ENCODE results near the gene SORCS2. TPM values are rescaled to one million over a fixed set of nuclear protein-coding genes. Genes with fewer than 3 reads are reported as not detected.

SORCS2 gene
- polyA plus RNA-seq, 1 donor from 2014 or later: 1.0 TPM

DNA sequence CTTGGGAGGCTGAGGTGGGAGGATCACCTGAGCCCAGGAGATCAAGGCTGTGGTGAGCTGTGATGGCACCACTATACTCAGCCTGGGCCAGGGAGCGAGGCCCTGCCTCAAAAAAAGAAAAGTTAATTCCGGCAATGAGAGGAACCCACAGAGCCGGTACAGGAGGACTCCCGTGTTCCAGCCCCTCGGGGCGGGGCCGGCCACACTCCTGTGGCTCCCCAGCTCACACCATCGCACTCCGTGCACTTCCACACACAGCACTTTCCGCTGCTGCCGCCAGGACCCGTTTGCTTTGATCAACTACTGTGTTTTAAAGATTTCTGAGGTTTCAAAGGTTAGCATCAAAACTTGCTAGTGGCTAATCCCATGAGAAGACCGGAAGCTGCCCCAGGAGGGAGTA, 575.6 kb downstream of the SORCS2 start:
- Histone ChIP-seq H3K9ac (ENCODE audit: low read length) (no peak overlapping the region), H3K9me3 (ENCODE audit: low read length) (no peaks in the 10 kb centered on the region), H3K9me2 (ENCODE audit: insufficient read depth, low read length) (no peaks in the 10 kb centered on the region), H3F3A (ENCODE audit: insufficient read depth, low read length, poor library complexity, severe bottlenecking) (no peaks in the 10 kb centered on the region), H3K4me2 (ENCODE audit: low read length) (no peak overlapping the region), H3K27ac (ENCODE audit: low read length) (no peak overlapping the region), H3K27me3 (ENCODE audit: insufficient read depth, low read depth, low read length) (no peaks in the 10 kb centered on the region), H2AFZ (ENCODE audit: low read depth, low read length) (no peak overlapping the region), H3K4me3 (ENCODE audit: low read length) (no peak overlapping the region), H4K20me1 (ENCODE audit: insufficient read depth) (peaks cover 7% of the 10 kb centered on the region), H3K36me3 (ENCODE audit: insufficient read depth, low read length) (no peaks in the 10 kb centered on the region), H3K79me2 (replicated peaks; ENCODE audit: insufficient read depth, low read length) (no peaks in the 10 kb centered on the region)
- TF ChIP-seq EZH2 (IDR thresholded peaks at IDR 0.05; ENCODE audit: borderline replicate concordance, insufficient read depth, low read length, poor library complexity, severe bottlenecking): no peak
- no peak for TF ChIP-seq EP300 (conservative IDR thresholded peaks at IDR 0.05; ENCODE audit: poor library complexity, severe bottlenecking)
- no peak for TF ChIP-seq RAD21 (conservative IDR thresholded peaks at IDR 0.05)
- TF ChIP-seq, protein P1, sequence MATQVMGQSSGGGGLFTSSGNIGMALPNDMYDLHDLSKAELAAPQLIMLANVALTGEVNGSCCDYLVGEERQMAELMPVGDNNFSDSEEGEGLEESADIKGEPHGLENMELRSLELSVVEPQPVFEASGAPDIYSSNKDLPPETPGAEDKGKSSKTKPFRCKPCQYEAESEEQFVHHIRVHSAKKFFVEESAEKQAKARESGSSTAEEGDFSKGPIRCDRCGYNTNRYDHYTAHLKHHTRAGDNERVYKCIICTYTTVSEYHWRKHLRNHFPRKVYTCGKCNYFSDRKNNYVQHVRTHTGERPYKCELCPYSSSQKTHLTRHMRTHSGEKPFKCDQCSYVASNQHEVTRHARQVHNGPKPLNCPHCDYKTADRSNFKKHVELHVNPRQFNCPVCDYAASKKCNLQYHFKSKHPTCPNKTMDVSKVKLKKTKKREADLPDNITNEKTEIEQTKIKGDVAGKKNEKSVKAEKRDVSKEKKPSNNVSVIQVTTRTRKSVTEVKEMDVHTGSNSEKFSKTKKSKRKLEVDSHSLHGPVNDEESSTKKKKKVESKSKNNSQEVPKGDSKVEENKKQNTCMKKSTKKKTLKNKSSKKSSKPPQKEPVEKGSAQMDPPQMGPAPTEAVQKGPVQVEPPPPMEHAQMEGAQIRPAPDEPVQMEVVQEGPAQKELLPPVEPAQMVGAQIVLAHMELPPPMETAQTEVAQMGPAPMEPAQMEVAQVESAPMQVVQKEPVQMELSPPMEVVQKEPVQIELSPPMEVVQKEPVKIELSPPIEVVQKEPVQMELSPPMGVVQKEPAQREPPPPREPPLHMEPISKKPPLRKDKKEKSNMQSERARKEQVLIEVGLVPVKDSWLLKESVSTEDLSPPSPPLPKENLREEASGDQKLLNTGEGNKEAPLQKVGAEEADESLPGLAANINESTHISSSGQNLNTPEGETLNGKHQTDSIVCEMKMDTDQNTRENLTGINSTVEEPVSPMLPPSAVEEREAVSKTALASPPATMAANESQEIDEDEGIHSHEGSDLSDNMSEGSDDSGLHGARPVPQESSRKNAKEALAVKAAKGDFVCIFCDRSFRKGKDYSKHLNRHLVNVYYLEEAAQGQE (IDR thresholded peaks at IDR 0.05; ENCODE audit: borderline replicate concordance): no peak
- TF ChIP-seq SMC3 (conservative IDR thresholded peaks at IDR 0.05; ENCODE audit: poor library complexity): no peak
- TF ChIP-seq TAF1 (IDR thresholded peaks at IDR 0.05; ENCODE audit: low read depth): no peak
- TF ChIP-seq, protein P2, sequence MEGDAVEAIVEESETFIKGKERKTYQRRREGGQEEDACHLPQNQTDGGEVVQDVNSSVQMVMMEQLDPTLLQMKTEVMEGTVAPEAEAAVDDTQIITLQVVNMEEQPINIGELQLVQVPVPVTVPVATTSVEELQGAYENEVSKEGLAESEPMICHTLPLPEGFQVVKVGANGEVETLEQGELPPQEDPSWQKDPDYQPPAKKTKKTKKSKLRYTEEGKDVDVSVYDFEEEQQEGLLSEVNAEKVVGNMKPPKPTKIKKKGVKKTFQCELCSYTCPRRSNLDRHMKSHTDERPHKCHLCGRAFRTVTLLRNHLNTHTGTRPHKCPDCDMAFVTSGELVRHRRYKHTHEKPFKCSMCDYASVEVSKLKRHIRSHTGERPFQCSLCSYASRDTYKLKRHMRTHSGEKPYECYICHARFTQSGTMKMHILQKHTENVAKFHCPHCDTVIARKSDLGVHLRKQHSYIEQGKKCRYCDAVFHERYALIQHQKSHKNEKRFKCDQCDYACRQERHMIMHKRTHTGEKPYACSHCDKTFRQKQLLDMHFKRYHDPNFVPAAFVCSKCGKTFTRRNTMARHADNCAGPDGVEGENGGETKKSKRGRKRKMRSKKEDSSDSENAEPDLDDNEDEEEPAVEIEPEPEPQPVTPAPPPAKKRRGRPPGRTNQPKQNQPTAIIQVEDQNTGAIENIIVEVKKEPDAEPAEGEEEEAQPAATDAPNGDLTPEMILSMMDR (IDR thresholded peaks at IDR 0.05; ENCODE audit: poor library complexity, severe bottlenecking): no peak
- TF ChIP-seq POLR2AphosphoS5 (IDR thresholded peaks at IDR 0.05): no peak
- TF ChIP-seq MXI1 (conservative IDR thresholded peaks at IDR 0.05; ENCODE audit: poor library complexity, severe bottlenecking): no peak

DNA sequence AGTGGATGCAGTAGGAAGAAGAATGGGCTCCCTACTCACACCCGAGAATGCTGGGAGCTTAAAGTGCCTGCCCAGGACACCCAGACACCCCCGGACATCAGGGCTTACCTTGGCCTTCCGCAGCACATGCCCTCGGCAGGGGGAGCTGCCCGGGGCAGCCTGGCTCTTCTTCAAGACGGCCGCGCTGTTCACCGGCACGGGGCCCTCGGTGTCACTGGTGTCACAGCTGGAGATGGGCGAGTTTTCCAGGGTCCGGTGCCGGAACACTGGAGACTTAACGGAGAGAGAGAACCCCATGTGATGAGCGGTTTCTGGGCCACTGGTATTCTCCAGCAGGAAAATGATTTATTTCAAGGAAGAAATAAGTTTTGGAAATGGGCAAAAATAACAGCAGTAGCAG, 576.4 kb downstream of the SORCS2 start:
- Histone ChIP-seq H3K36me3 (ENCODE audit: insufficient read depth, low read length) (no peaks in the 10 kb centered on the region), H3K27ac (ENCODE audit: low read length) (no peak overlapping the region), H3K9me2 (ENCODE audit: insufficient read depth, low read length) (no peaks in the 10 kb centered on the region), H4K20me1 (ENCODE audit: insufficient read depth) (no peaks in the 10 kb centered on the region), H3F3A (ENCODE audit: insufficient read depth, low read length, poor library complexity, severe bottlenecking) (no peaks in the 10 kb centered on the region), H3K27me3 (ENCODE audit: insufficient read depth, low read depth, low read length) (no peaks in the 10 kb centered on the region), H3K79me2 (replicated peaks; ENCODE audit: insufficient read depth, low read length) (no peaks in the 10 kb centered on the region), H3K9me3 (ENCODE audit: low read length) (no peaks in the 10 kb centered on the region), H3K4me2 (ENCODE audit: low read length) (no peak overlapping the region), H2AFZ (ENCODE audit: low read depth, low read length) (no peak overlapping the region), H3K9ac (ENCODE audit: low read length) (no peak overlapping the region), H3K4me3 (ENCODE audit: low read length) (no peak overlapping the region)
- TF ChIP-seq EZH2 (IDR thresholded peaks at IDR 0.05; ENCODE audit: borderline replicate concordance, insufficient read depth, low read length, poor library complexity, severe bottlenecking) (no peak), EP300 (conservative IDR thresholded peaks at IDR 0.05; ENCODE audit: poor library complexity, severe bottlenecking) (no peak), RAD21 (conservative IDR thresholded peaks at IDR 0.05) (no peak), SMC3 (conservative IDR thresholded peaks at IDR 0.05; ENCODE audit: poor library complexity) (no peak), POLR2AphosphoS5 (IDR thresholded peaks at IDR 0.05) (no peak), TAF1 (IDR thresholded peaks at IDR 0.05; ENCODE audit: low read depth) (no peak), MXI1 (conservative IDR thresholded peaks at IDR 0.05; ENCODE audit: poor library complexity, severe bottlenecking) (no peak)
- TF ChIP-seq, protein P1 (IDR thresholded peaks at IDR 0.05; ENCODE audit: borderline replicate concordance): no peak
- TF ChIP-seq, protein P2 (IDR thresholded peaks at IDR 0.05; ENCODE audit: poor library complexity, severe bottlenecking): no peak

All from neural cell (in vitro differentiated cells).